Endothelial cell of umbilical vein (primary cell): ENCODE results near the gene LLCFC1.

Experiments used
- EZH2 ChIP-seq: IDR thresholded peaks from 2 replicates; pipeline ENCODE4 v1.6.1; 2012; ENCODE audit warnings: borderline replicate concordance, low read depth, mild to moderate bottlenecking, moderate library complexity, low read length, inconsistent platforms; ENCODE audit not compliant: severe bottlenecking
- FOS ChIP-seq: IDR thresholded peaks from 2 replicates; pipeline ENCODE4 v1.6.1; 2011; ENCODE audit warnings: mild to moderate bottlenecking, low read length, moderate library complexity, borderline replicate concordance; ENCODE audit not compliant: insufficient read depth
- GATA2 ChIP-seq: IDR thresholded peaks from 2 replicates; pipeline ENCODE4 v1.7.0; 2011; ENCODE audit warnings: low read depth, mild to moderate bottlenecking, moderate library complexity, mixed read lengths, low read length; ENCODE audit not compliant: insufficient read length, insufficient read depth
- MYC ChIP-seq: IDR thresholded peaks from one replicate; pipeline ENCODE4 v1.6.1; 2011; ENCODE audit warnings: mild to moderate bottlenecking, low read depth, low read length
- POLR2A ChIP-seq: IDR thresholded peaks from 2 replicates; pipeline ENCODE4 v1.6.1; 2012; ENCODE audit warnings: low read depth, mild to moderate bottlenecking, control low read depth, low read length
- POLR2AphosphoS5 ChIP-seq: IDR thresholded peaks from 2 replicates; pipeline ENCODE4 v1.6.1; 2012; ENCODE audit warnings: low read depth, mild to moderate bottlenecking, control low read depth, low read length, moderate library complexity; ENCODE audit not compliant: insufficient read depth
- TF ChIP-seq, protein P1 (sequence below), 2 donors: IDR thresholded peaks; 1 replicate in 1 of 2; 2 replicates in 1 of 2; pipeline ENCODE4 v1.5.1; 2011; ENCODE audit warnings: low read length in 2 of 2, mild to moderate bottlenecking in 2 of 2, moderate library complexity in 2 of 2, control low read depth in 1 of 2, inconsistent platforms in 1 of 2, low read depth in 1 of 2; ENCODE audit not compliant: insufficient read depth in 1 of 2; ENCODE audit errors: extremely low read depth in 1 of 2
- TF ChIP-seq, protein P2 (sequence below): IDR thresholded peaks from 2 replicates; pipeline ENCODE4 v1.6.1; 2011; ENCODE audit not compliant: insufficient read depth, insufficient read length

DNA sequence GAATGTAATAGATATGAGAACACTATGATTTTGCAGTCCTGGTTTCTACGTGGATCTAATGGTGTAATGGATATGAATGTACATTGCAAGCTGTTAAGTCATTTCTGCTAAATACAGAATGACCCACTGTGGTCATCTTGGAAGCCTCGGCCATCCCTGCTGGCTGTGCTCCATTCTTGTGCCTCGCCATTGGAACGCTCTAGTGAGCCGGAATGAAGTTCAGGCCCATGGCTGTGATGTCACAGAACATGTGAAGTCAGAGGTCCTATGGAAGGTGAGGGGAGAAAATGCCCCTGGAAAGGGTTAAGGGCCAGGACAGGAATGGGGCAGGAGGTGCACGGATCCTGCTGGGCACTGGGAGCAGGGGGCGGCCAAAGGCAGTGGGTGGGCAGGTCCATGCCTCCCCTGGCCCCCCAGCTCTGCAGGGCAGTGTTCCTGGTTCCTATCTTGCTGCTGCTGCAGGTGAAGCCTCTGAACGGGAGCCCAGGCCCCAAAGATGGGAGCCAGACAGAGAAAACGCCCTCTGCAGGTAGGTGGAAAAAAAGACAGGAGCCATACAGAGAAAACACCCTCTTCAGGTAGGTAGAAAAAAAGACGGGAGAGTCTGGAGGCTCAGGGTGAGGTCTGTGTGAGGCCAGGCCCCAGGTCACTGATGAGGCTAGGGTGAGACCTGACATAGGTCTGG lies at the start of gene LLCFC1:
- TF ChIP-seq, protein P1, sequence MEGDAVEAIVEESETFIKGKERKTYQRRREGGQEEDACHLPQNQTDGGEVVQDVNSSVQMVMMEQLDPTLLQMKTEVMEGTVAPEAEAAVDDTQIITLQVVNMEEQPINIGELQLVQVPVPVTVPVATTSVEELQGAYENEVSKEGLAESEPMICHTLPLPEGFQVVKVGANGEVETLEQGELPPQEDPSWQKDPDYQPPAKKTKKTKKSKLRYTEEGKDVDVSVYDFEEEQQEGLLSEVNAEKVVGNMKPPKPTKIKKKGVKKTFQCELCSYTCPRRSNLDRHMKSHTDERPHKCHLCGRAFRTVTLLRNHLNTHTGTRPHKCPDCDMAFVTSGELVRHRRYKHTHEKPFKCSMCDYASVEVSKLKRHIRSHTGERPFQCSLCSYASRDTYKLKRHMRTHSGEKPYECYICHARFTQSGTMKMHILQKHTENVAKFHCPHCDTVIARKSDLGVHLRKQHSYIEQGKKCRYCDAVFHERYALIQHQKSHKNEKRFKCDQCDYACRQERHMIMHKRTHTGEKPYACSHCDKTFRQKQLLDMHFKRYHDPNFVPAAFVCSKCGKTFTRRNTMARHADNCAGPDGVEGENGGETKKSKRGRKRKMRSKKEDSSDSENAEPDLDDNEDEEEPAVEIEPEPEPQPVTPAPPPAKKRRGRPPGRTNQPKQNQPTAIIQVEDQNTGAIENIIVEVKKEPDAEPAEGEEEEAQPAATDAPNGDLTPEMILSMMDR (IDR thresholded peaks at IDR 0.05; ENCODE audit: extremely low read depth in 1 of 2, insufficient read depth in 1 of 2, low read depth in 1 of 2, low read length in 2 of 2): no peak
- TF ChIP-seq POLR2A (no peak), EZH2 (no peak), GATA2 (no peak), MYC (no peak), POLR2AphosphoS5 (no peak), FOS (no peak)
- TF ChIP-seq, protein P2, sequence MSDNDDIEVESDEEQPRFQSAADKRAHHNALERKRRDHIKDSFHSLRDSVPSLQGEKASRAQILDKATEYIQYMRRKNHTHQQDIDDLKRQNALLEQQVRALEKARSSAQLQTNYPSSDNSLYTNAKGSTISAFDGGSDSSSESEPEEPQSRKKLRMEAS: no peak
